Activated gamma-delta T cell treated with Interleukin-2 at 50 U/mL for 16 hours (primary cell): ENCODE data around the gene MRPL23.

Experiments
- DNase-seq: peaks from one replicate; pipeline ENCODE4 v3.0.0-alpha.2; 2020

Gene MRPL23

GRCh38 chr11:1959786-1960185 lies 12.7 kb downstream of the MRPL23 start:
- DNase-seq, result no peak

DNA sequence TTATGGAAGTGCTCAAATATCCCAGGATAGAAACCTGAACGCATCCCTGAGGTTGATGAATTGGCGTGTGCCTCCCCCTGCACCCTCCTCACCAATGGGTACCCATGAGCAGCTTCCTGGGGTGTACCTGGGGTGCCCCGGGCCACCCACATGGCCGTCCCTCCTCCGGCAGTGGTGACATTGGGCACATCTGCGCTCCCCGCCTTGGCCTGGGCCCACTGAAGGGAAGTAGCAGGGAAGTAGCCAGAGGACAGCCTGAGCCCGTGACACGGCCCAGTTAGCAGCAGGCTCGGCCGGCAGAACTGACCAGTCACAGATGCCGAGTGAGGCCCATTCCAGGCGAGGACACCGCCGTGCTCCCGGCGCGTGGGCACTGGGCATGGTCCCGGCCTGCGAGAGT lies 16.7 kb downstream of the MRPL23 start:
- DNase-seq, result no peak

DNA sequence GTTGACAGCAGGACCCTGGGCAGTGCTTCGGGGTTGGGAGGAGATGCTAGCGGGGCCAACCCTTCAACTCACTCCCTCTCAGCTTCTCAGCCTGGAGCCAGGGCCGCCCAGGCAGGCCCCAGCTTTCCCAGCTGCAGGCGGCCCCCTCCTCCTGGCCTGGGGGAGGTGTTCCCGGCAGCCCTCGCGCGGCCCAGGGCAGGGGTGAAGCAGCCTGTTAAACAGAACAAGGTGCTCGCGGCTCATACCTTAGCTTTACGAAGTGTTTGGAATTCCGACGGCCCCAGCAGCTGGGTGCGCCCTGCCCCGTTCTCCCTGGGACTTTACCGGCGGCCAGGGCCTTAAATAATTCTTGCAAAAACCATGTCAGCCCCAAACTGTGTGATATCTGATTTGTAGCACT lies 17.2 kb downstream of the MRPL23 start:
- DNase-seq, result no peak

DNA sequence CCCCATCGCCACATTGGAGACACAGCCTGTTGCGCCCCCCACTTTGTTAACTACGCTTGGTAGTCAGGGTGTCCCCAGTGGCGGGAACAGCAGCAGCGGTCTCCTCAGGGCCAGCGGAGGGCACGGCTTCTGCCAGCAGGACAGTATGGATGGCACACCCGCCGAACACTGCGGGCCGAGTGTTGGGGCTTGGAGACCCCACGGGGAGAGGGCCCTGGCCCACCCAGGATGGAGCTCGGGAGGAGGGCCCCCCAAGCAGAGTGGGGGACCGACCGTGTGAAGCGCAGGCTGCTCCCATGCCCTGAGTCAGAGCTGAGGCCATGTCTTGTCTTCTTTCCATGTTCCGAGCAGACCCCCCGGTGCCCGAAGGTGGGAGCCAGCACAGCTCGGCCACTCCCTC lies 17.8 kb downstream of the MRPL23 start:
- no peak for DNase-seq

DNA sequence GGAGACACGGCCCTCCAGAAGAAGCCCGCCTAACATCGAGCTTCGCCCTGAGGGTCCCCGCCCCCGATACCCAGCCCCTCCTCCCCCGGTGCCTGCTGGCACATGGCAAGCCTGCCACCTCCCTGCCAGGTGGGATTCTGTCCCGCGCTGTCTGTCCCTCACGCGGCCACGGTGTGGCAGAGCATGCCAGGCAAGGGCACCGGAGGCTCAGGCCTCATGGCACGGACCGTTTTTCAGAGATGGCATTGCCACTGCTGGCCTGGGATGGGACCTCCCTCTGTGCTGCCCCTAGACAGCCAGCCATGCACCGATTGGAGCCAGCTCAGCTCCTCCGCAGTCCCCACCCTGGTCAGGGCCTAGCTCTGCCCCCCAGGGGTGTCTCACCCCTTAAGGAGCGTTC lies 19.4 kb downstream of the MRPL23 start:
- DNase-seq, result no peak

GRCh38 chr11:1967641-1968225 lies 20.6 kb downstream of the MRPL23 start:
- no peak for DNase-seq

- no peak for DNase-seq
Measured at GRCh38 chr11:1968454-1969002, 21.4 kb downstream of the MRPL23 start.

GRCh38 chr11:1969035-1969434 lies 21.9 kb downstream of the MRPL23 start:
- no peak for DNase-seq

GRCh38 chr11:1969776-1970175 lies 22.6 kb downstream of the MRPL23 start:
- no peak for DNase-seq

DNA sequence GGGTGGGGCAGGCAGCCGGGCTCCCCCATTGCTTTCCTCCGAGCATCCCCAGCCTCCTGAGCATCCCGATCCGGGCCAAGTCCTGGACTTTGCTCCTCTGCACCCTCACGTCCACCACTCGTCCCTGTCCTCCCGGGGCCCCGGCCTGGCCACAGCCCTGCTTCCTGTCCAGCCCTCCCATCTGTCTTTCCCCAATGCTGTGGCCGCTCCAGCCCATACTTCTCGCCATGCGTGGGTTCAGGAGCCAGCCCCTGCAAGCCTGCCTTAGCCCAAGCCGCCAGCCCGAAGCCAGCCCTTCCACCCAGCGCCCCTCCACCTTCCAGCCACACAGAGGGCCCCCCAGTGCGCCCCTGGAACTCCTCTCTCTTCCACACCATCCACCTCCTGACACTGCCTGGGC lies 23.8 kb downstream of the MRPL23 start:
- no peak for DNase-seq

DNA sequence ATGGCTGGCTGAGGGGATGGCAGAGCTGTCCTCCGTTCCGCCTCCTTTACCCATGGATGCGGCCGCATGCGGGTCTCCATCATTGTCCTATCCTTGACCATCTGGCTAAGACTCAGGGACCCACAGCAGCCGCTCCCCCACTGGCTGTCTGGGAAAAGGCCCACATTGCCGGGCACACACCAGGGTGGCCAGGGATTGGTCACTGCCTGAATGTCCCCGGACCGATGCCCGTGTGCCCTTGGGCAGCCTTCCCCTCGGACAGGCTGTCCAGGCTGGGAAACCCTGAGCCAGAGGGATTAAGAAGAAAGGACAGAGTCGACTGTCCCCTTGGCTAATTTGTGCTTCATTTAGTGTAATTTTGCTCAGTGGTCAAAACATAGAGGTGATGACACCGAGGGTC lies 28.1 kb downstream of the MRPL23 start:
- DNase-seq, result no peak

DNA sequence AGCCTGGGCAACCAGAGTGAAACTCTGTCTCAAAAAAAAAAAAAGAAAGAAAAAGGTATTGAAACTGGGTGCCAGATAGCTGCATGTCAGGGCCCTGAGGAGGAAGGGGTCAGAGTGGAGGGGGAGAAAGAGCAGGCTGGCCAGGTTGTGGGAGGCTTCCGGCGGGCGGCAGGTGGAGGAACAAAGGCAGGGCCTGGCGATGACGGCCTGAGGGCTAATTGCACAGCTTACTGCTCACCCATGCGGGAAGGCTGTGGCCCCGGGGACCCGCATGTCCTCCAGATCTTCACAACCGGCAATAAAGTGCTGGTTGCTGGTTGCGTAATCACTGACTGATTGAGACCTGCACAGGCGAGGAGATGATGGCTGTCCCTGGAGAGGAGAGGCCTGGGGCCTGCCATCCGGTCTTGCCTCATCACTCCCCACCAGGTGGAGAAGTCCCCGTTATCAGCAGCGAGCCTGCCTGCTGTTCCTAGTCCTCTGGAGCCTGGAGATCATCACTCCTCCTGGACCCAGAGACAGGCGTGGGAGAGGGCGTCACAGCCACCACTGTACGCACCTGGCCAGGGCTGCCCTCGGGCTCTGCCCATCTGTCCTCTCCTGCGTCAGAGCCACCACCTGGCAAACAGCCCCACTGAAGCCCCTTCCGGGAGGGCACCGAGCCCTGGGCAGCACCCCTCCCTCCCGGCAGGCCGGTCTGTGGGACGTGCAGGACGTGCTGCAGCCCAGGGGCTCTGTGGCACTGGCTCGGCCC lies 31.8 kb downstream of the MRPL23 start:
- no peak for DNase-seq

DNA sequence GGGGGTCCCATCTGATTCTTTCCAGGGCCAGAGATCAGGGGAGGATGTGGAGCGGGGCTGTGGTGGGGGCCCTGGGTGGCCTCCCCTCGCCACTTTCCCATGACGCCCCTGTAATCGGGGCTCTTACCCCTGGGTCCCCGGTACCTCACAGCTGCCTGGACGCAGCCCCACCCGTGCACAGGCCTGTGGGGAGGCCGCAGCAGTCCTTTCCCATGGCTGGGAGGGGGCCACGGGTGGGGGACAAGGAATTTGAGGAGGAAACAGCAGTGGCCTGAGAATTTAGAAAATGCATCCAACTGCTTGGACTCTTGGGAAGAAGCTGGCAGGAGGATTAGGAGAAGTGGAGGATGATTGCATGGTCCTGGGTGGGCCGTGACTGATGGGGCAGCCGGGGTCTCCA lies 32.5 kb downstream of the MRPL23 start:
- no peak for DNase-seq

GRCh38 chr11:1982873-1983600 lies 35.9 kb downstream of the MRPL23 start:
- no peak for DNase-seq

DNA sequence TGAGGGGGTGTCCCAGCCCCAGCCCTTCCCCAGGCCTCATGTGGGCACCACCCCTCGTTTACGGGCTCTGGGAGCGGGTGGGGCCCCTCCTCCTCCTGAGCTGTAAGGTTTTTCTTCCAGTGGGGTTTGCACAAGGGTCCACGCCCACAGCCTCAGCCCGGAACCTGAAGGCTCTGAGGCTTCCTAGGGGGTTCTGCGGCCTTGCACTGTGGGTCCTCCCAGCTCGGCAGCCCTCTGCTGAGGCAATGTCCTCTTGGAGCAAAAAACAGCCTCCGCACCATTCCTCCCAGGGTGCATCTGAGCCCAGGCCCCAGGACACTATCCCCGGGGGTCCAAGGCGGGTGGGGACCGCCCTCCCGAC lies 36.4 kb downstream of the MRPL23 start:
- DNase-seq, result no peak

DNA sequence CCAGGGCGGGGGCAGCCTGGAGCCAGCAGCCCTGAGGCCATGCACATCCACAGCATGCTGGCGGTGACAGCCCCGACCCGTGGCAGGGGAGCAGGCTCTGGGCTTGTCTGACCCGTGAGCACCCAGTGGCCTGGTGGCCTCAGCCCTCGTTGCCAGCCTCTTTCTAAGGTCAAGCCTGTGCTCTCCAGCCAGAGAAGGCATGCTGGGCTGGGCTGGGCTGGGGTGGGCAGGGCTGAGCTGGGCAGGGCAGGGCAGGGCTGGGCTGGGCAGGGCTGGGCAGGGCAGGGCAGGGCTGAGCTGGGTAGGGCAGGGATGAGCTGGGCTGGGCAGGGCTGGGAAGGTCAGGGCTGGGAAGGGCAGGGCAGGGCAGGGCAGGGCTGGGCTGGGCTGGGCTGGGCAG lies 39.9 kb downstream of the MRPL23 start:
- no peak for DNase-seq

GRCh38 chr11:1988174-1988573 lies 41.0 kb downstream of the MRPL23 start:
- DNase-seq, result no peak

GRCh38 chr11:1988667-1989317 lies 41.7 kb downstream of the MRPL23 start:
- no peak for DNase-seq

DNA sequence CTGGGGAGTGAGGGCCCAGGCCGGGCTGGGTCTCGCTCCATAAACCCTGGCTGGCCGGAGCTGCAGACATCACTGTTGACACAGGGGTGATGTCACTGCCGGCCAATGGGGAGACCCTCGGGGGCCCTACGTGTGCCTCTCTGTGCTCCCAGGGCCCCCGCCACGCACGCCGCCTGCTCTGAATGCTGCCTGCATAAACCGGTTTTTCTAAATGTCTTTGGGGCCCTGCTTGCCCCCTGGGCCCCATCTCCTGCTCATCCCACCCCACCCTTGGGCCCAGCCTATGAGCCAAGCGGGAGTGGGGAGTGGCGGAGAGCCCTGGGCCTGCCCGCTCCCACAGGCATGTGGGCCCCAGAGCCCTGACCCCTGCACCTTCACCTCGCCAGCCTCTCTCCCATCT lies 42.8 kb downstream of the MRPL23 start:
- no peak for DNase-seq

- DNase-seq, result no peak
Measured at GRCh38 chr11:1990872-1991578, 43.9 kb downstream of the MRPL23 start.

DNA sequence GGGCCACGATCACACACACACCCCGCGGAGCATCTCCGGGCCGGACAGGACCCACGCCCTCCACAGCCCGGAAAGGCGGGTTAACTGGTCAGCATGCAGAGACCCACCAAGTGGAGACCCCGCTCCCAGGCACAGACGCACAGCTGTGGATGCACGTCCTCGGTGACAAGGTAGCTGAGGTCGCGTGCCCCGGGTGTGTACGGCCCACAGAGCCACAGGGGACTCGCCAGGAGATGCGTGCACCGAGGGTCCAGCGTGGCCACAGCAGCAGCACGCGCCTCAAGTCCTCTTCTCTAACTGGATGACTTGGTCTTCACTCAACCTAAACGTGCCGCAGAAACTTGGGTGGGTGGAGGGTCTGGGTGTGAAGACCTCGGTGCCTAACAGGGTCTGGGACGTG lies 45.0 kb downstream of the MRPL23 start:
- no peak for DNase-seq

DNA sequence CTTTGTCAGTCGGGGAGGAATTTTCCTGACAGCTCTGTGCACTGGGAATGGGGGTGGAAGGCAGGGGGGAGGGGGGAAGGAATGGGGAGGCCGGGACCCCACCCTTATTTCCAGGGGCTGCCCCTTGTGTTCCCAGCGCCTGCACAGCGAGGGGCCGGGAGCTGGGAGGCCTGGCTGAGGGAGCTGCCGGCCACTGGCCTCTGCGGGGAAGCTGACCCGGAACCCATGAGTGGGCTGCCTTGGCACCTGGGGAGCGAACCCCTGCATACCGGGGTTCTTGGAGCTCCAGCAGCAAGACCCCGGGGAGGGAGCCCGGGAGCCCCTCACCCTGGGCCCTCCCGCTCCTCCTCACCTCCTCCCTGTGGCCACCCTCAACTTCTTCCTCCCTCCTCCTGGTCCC lies 47.0 kb downstream of the MRPL23 start:
- no peak for DNase-seq

DNA sequence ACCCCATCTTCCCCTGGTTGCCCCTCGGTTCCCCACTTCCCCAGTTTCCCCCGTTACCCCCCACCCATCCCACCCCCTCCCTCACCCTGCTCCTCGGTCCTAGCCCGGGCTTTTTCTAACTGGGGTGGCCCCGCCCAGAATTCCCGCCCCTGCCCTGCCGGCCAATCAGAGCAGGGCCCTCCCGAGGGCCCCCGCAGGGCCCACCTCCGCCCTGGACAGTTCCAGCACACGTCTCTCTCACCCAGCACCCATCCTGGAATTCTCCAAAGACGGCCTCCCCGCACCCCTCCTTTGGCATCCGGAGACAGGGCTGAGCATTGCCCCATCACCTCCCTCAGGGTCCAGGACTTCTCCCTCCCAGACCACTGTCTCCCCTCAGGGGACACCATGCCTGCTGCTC lies 50.6 kb downstream of the MRPL23 start, which contains the start of gene H19:
Gene H19 (minus strand): TSS at position 88 of the 400 bp plus-strand sequence.
- DNase-seq, result no peak
